Heart left ventricle (tissue), 16 donors: ENCODE results near the gene CCDC30. TPM values are rescaled to one million over a fixed set of nuclear protein-coding genes. Genes with fewer than 3 reads are reported as not detected.

Source experiments
- ATAC-seq, 4 donors: fragments of 200-7000 bp; cut with Tn5 transposase; one replicate each; pipeline ENCODE4 v1.9.1; 2020 to 2022; ENCODE audit warnings: moderate library complexity in 4 of 4, mild to moderate bottlenecking in 3 of 4, moderate number of reproducible peaks in 1 of 4
- DNase-seq, 5 donors: peaks; one replicate each; pipeline ENCODE4 v3.0.0-alpha.2; 2020
- H3K27ac ChIP-seq, 12 donors: fragments of 200-600 bp; sonication (generic) in 4 of 12; one replicate each; pipeline versions ENCODE4 v1.5.0 to v1.8.0; 2016 to 2022; ENCODE audit warnings: mild to moderate bottlenecking in 2 of 12
- H3K27me3 ChIP-seq, 9 donors: fragments of 200-600 bp; sonication (generic) in 2 of 9; one replicate each; pipeline versions ENCODE4 v1.5.1 to v1.8.0; 2016 to 2022; ENCODE audit warnings: mild to moderate bottlenecking in 3 of 9
- H3K36me3 ChIP-seq, 9 donors: fragments of 200-600 bp; sonication (generic) in 2 of 9; one replicate each; pipeline versions ENCODE4 v1.5.0 to v1.8.0; 2018 to 2022; ENCODE audit warnings: mild to moderate bottlenecking in 2 of 9
- H3K4me1 ChIP-seq, 12 donors: fragments of 200-600 bp; sonication (generic) in 4 of 12; one replicate each; pipeline versions ENCODE4 v1.5.0 to v1.8.0; 2016 to 2022; ENCODE audit warnings: mild to moderate bottlenecking in 3 of 12
- H3K4me3 ChIP-seq, 12 donors: fragments of 200-600 bp; sonication (generic) in 4 of 12; one replicate each; pipeline versions ENCODE4 v1.5.0 to v1.8.0; 2017 to 2022; ENCODE audit warnings: mild to moderate bottlenecking in 9 of 12, moderate library complexity in 4 of 12
- H3K9me3 ChIP-seq, 12 donors: fragments of 200-600 bp; sonication (generic) in 4 of 12; one replicate each; pipeline versions ENCODE4 v1.5.0 to v1.8.0; 2016 to 2022; ENCODE audit warnings: mild to moderate bottlenecking in 1 of 12
- CTCF ChIP-seq, 12 donors: fragments of 200-600 bp; sonication (generic) in 4 of 12; IDR thresholded peaks; one replicate each; pipeline versions ENCODE4 v1.5.0 to v1.8.0; 2018 to 2022; ENCODE audit warnings: antibody characterized with exemption in 12 of 12, mild to moderate bottlenecking in 5 of 12
- POLR2A ChIP-seq, 2 donors: fragments of 450-650 bp; IDR thresholded peaks; one replicate each; pipeline ENCODE4 v1.6.1; 2017; ENCODE audit warnings: antibody characterized with exemption in 2 of 2, mild to moderate bottlenecking in 2 of 2, moderate library complexity in 2 of 2
- WGBS, 4 donors: extraction: QIAGEN DNeasy Blood & Tissue Kit in 2 of 4; methylation state at CpG; one replicate each; pipeline versions ENCODE4 v1.1.5 to v1.1.7; 2013 to 2018; 5-methylcytosine and 5-hydroxymethylcytosine counted together
- intact Hi-C, 10 donors: fragments of 100-400 bp; cut with DNase I; formaldehyde crosslinking; loops; one replicate each; pipeline versions ENCODE4 v1.11.1 to v1.14.2; 2022
- polyA plus RNA-seq, 2 donors: library from polyadenylated mRNA; stranded (reverse); fragments of 200-250 nt; gene quantifications; one replicate each; pipeline ENCODE4 v1.2.3, GENCODE V29; 2013
- total RNA-seq, 9 donors: library from RNA; depleted of rRNA in 2 of 9; stranded (reverse); fragments of >200 nt in 2 of 9; fragmentation: NEBNext Ultra II Directional in 3 of 9; extraction: Animal tissue kit (Norgen Biotek cat#: 25700) in 3 of 9; gene quantifications; one replicate each; pipeline versions ENCODE4 v1.1.0 to v1.2.4, GENCODE V29; 2016 to 2023
- donor health status: ischemic (EF 13 %, LVEDD 7.1; RV severe dilation, severe dysfunction).
- donor health status: healthy with polysubstance abuse.
- donor health status: DM: no; HTN: yes; CAD: no.
- donor health status: DM: no; HTN: no; CAD: no.
- donor health status: ischemic (EF 25% LVEDD 6.9; RV normal size, moderate dysfunction).
- donor health status: ischemic (EF 25% LVEDD 5.7; RV mildly dilated, moderate dysfunction).
- donor health status: healthy.
- donor health status: DM: yes; HTN: yes; CAD: no.
- donor health status: ischemic (EF 35%, LVEDD 5.7; RV mildly dilated, moderate dysfunction).
- donor health status: nonischemic (EF 11% LVEDD 7.7; RV severe dilation, severe dysfunction).
- donor health status: DM: yes; HTN: yes; CAD: no.
- donor health status: PGD.
- donor health status: ischemic (EF 29% LVEDD 5.4; RV normal size, mild dysfunction).
- donor health status: nonischemic (EF 23%, LVEDD 6.1; RV moderate dilation, normal function).

The CCDC30 gene
- total and polyA plus RNA-seq, 11 donors = 0.24 to 3.8 (median 1.6) TPM

GRCh38 chr1:42449256-42449655 lies 13.8 kb upstream of the CCDC30 start:
- Histone ChIP-seq H3K27me3 (no peaks in the 10 kb centered on the region), H3K4me3 (no peak overlapping the region), H3K9me3 (no peaks in the 10 kb centered on the region), H3K4me1 (no peaks in the 10 kb centered on the region), H3K27ac (no peak overlapping the region), H3K36me3 (no peaks in the 10 kb centered on the region)
- DNase-seq = no peak
- no peak for TF ChIP-seq POLR2A (IDR thresholded peaks at IDR 0.05)
- no peak for TF ChIP-seq CTCF (IDR thresholded peaks at IDR 0.05)
- no peak for ATAC-seq
- intact Hi-C loops = loop anchor here in 1 of 10 donors (10.0 kb wide), 1 partner anchor 274 kb away; no protein-coding TSS in a partner anchor

GRCh38 chr1:42450061-42450460 lies 13.0 kb upstream of the CCDC30 start:
- Histone ChIP-seq H3K27ac (no peak overlapping the region), H3K4me1 (peaks cover 0 to under 1% (median 0%) of the 10 kb centered on the region in 12 donors), H3K4me3 (no peak overlapping the region), H3K36me3 (no peaks in the 10 kb centered on the region), H3K9me3 (no peaks in the 10 kb centered on the region), H3K27me3 (no peaks in the 10 kb centered on the region)
- intact Hi-C loops = loop anchor here in 3 of 10 donors (10.0 kb wide), 3 partner anchors 105 to 305 kb away; no protein-coding TSS in a partner anchor
- DNase-seq = no peak
- no peak for ATAC-seq
- TF ChIP-seq POLR2A (IDR thresholded peaks at IDR 0.05) (no peak), CTCF (IDR thresholded peaks at IDR 0.05) (no peak)
- 73 to 93% (median 92%) methylated on average over 1 of the region's 1 CpG for WGBS, 4 donors

GRCh38 chr1:42453386-42453785 lies 9.7 kb upstream of the CCDC30 start:
- H3K4me1 ChIP-seq = peaks cover 0 to 25% (median 15%) of the 10 kb centered on the region in 12 donors
- H3K27ac ChIP-seq = no peak overlapping the region
- H3K27me3 ChIP-seq = no peaks in the 10 kb centered on the region
- no peak for TF ChIP-seq POLR2A (IDR thresholded peaks at IDR 0.05)
- no peak for TF ChIP-seq CTCF (IDR thresholded peaks at IDR 0.05)
- H3K36me3 ChIP-seq = peaks cover 0 to 10% (median 6%) of the 10 kb centered on the region in 9 donors
- H3K9me3 ChIP-seq = no peaks in the 10 kb centered on the region
- DNase-seq (no peak), ATAC-seq (no peak)
- WGBS, 4 donors = 83 to 88% (median 87%) methylated on average over 4 of the region's 4 CpGs
- H3K4me3 ChIP-seq = no peak overlapping the region
- intact Hi-C loops = loop anchor here in 3 of 10 donors (10.0 kb wide), 3 partner anchors 109 to 301 kb away; no protein-coding TSS in a partner anchor

GRCh38 chr1:42454403-42454802 lies 8.7 kb upstream of the CCDC30 start:
- no peak for DNase-seq
- ATAC-seq = no peak
- Histone ChIP-seq H3K36me3 (peaks cover 0 to 21% (median 16%) of the 10 kb centered on the region in 9 donors), H3K27ac (no peak overlapping the region), H3K4me3 (no peak overlapping the region), H3K27me3 (no peaks in the 10 kb centered on the region), H3K9me3 (no peaks in the 10 kb centered on the region), H3K4me1 (peaks cover 0 to 25% (median 15%) of the 10 kb centered on the region in 12 donors)
- TF ChIP-seq CTCF (IDR thresholded peaks at IDR 0.05) (no peak), POLR2A (IDR thresholded peaks at IDR 0.05) (no peak)
- WGBS, 4 donors = 92 to 97% (median 96%) methylated on average over 5 of the region's 5 CpGs
- intact Hi-C loops = loop anchor here in 3 of 10 donors (10.0 kb wide), 3 partner anchors 110 to 300 kb away; no protein-coding TSS in a partner anchor
